ENCODE data around the gene APOL6. TPM values are rescaled to one million over a fixed set of nuclear protein-coding genes. Genes with fewer than 3 reads are reported as not detected.

Gene APOL6
- polyA plus RNA-seq, 1 experiment: 9.5 TPM

DNA sequence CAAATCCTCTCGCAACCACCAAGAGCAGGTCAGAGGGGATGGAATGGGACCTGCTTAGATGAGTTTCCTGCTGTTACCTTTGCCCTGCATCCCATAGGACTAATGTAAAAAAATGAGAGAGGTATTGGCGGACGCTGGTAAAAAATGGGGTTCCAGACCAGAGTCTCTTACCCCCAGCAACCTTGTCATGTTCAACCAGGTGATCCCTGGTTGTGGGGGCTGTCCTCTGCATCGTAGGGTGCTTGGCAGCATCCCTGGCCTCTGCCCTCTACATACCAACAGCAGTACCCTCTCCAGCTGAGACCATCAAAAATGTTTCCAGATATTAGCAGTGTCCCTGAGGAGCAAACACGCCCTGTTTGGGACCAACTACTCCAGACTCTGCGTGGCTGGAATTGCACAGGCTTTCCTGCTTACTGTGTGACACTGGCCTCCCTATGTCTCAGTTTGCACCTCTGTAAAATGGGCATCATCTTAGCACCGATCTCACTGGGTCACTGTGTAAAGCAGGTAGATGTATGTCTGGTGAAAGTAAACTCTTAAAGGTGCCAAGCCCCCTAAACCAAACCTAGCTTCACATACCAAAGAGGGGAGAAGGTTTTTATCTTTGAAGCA is 1.5 kb downstream of the APOL6 start:
- DNase-seq (ENCODE audit: low read depth): no peak
- CTCF ChIA-PET: interaction anchor here (0.6 kb wide), 1 partner anchor 140 kb away, joined by 3 read pairs; no protein-coding TSS in a partner anchor
- TF ChIP-seq, protein P1, sequence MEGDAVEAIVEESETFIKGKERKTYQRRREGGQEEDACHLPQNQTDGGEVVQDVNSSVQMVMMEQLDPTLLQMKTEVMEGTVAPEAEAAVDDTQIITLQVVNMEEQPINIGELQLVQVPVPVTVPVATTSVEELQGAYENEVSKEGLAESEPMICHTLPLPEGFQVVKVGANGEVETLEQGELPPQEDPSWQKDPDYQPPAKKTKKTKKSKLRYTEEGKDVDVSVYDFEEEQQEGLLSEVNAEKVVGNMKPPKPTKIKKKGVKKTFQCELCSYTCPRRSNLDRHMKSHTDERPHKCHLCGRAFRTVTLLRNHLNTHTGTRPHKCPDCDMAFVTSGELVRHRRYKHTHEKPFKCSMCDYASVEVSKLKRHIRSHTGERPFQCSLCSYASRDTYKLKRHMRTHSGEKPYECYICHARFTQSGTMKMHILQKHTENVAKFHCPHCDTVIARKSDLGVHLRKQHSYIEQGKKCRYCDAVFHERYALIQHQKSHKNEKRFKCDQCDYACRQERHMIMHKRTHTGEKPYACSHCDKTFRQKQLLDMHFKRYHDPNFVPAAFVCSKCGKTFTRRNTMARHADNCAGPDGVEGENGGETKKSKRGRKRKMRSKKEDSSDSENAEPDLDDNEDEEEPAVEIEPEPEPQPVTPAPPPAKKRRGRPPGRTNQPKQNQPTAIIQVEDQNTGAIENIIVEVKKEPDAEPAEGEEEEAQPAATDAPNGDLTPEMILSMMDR (IDR thresholded peaks at IDR 0.05; ENCODE audit: insufficient read depth, low read depth, low read length): no peak
- peak overlapping the region; percentile 58 for H3K4me3 ChIP-seq (ENCODE audit: low read depth, low read length)
- POLR2A ChIA-PET: no interaction called here
- H3K36me3 ChIP-seq (ENCODE audit: control insufficient read depth, insufficient read depth, low read length): no peaks in the 10 kb centered on the region
- no peaks in the 10 kb centered on the region for H3K27me3 ChIP-seq (ENCODE audit: control insufficient read depth, insufficient read depth, low read length)

DNA sequence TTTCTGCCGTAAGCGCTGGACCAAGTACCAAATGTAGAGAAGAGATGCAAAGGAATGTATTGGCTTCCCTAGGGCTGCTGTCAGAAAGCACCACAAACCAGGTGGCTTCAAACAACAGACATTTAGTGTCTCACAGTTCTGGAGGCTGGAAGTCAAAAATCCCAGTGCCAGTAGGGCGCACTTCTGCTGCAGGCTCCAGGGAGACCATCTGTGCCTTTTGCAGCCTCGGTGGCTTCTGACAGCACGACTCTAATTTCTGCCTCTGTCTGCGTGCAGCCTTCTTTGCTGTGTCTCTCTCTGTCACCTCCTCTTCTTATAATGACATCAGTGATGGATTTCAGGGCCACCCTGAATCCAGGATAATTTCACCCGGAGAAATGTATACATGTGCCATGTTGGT is 2.8 kb downstream of the APOL6 start:
- Histone ChIP-seq H3K27me3 (ENCODE audit: control insufficient read depth, insufficient read depth, low read length) (no peaks in the 10 kb centered on the region), H3K36me3 (ENCODE audit: control insufficient read depth, insufficient read depth, low read length) (no peaks in the 10 kb centered on the region), H3K4me3 (ENCODE audit: low read depth, low read length) (no peak overlapping the region)
- ChIA-PET POLR2A (no interaction called here), CTCF (interaction anchor here (0.7 kb wide), 1 partner anchor 81 kb away, joined by 3 read pairs; no protein-coding TSS in a partner anchor)
- DNase-seq (ENCODE audit: low read depth): no peak
- TF ChIP-seq, protein P1 (IDR thresholded peaks at IDR 0.05; ENCODE audit: insufficient read depth, low read depth, low read length): no peak

DNA sequence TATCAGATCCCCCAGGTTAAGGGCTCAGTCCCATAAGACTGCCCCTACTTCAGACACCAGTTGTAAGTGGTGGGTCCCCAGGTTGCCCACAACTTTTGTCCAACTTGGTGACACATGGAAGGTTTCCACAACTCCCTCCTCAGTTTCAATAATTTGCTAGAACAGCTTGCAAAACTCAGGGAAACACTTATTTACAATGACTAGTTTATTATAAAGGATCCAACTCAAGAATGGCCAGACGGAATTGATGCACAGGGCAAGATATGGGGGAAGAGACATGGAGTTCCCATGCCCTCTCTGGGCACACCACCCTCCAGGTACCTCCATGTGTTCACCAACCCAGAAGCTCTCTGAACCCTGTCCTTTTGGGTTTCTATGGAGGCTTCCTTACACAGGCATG is 5.6 kb downstream of the APOL6 start:
- Histone ChIP-seq H3K27me3 (ENCODE audit: control insufficient read depth, insufficient read depth, low read length) (no peaks in the 10 kb centered on the region), H3K36me3 (ENCODE audit: control insufficient read depth, insufficient read depth, low read length) (peaks cover 12% of the 10 kb centered on the region), H3K4me3 (ENCODE audit: low read depth, low read length) (no peak overlapping the region)
- no peak for DNase-seq (ENCODE audit: low read depth)
- POLR2A ChIA-PET: no interaction called here
- TF ChIP-seq, protein P1 (IDR thresholded peaks at IDR 0.05; ENCODE audit: insufficient read depth, low read depth, low read length): no peak
- CTCF ChIA-PET: no interaction called here

DNA sequence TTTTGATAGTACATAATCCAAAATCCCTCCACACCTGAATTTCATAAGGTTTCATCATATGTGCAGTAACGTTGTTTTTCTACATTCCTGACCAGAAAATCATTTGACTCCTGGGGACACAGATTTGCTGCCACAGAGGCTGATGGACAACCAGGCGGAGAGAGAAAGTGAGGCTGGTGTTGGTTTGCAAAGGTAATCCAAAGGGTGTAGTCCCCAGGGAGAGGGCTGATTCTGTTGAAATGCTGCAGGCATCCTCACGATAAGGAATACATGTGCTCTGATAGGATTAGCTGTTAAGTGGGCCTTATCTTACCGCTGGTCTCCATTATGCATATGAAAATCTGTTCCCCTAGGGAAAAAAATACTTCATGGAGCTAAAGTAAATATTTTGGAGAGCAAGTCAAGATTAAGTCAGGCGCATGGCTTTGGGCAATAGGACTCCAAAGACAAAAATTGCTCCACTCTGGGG is 8.1 kb downstream of the APOL6 start:
- TF ChIP-seq, protein P1 (IDR thresholded peaks at IDR 0.05; ENCODE audit: insufficient read depth, low read depth, low read length): no peak
- Histone ChIP-seq H3K27me3 (ENCODE audit: control insufficient read depth, insufficient read depth, low read length) (no peaks in the 10 kb centered on the region), H3K36me3 (ENCODE audit: control insufficient read depth, insufficient read depth, low read length) (peaks cover 20% of the 10 kb centered on the region), H3K4me3 (ENCODE audit: low read depth, low read length) (no peak overlapping the region)
- ChIA-PET CTCF (interaction anchor here (1.5 kb wide), 1 partner anchor 22 kb away, joined by 3 read pairs; no protein-coding TSS in a partner anchor), POLR2A (no interaction called here)
- no peak for DNase-seq (ENCODE audit: low read depth)

DNA sequence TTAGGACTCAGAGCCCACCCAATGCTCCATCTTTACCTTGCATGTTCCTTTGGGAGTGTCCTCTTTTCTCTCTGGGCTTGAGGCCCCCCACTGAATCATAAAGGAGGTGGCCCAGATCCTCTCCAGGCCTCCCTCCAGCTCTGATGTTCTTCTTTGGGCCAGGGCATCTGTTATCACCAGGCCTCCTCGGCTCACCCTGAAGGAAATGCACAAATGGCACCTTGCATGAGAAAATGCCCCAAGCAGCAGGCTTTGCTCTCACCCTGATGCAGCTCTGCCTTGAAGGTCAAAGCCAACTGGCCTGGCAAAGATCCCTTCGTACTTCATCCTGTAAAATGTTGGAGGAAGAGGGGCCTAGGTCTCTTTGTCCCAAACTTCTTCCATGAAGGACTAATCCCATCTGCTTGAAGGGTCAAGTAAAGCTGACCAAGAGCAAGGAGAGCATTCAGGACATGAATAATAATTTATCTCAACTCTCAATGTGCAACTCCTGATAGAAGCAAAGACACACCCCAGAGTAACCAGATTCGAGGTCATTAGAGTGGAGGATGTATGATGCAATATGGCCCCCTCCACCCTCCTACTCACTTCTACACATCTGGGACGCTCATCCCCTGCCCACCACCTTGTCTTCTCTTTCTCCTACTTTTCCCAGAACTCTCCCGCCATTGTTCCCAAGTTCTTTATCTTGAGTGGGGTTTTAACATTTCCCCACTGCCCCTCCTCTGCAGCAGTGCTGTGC is 9.5 kb downstream of the APOL6 start:
- Histone ChIP-seq H3K36me3 (ENCODE audit: control insufficient read depth, insufficient read depth, low read length) (peaks cover 20% of the 10 kb centered on the region), H3K4me3 (ENCODE audit: low read depth, low read length) (no peak overlapping the region), H3K27me3 (ENCODE audit: control insufficient read depth, insufficient read depth, low read length) (no peaks in the 10 kb centered on the region)
- no peak for DNase-seq (ENCODE audit: low read depth)
- CTCF ChIA-PET: interaction anchor here (1.5 kb wide), 1 partner anchor 26 kb away, joined by 3 read pairs; no protein-coding TSS in a partner anchor
- TF ChIP-seq, protein P1 (IDR thresholded peaks at IDR 0.05; ENCODE audit: insufficient read depth, low read depth, low read length): no peak
- POLR2A ChIA-PET: no interaction called here
